Type B pancreatic cell (in vitro differentiated cells): ENCODE data around the gene HSPG2. TPM values are rescaled to one million over a fixed set of nuclear protein-coding genes. Genes with fewer than 3 reads are reported as not detected.

Experiments used
- DNase-seq: peaks from one replicate; pipeline ENCODE4 v3.0.0; 2021; ENCODE audit warnings: mixed read lengths; ENCODE audit not compliant: unreplicated experiment; ENCODE audit errors: extremely low spot score
- H3K27ac Mint-ChIP-seq: 2 replicates; pipeline ENCODE4 v1.8.0; 2021; ENCODE audit warnings: mild to moderate bottlenecking, mixed read lengths
- H3K27me3 Mint-ChIP-seq: 2 replicates; pipeline ENCODE4 v1.8.0; 2021; ENCODE audit warnings: mixed read lengths
- H3K36me3 Mint-ChIP-seq: 2 replicates; pipeline ENCODE4 v1.8.0; 2021; ENCODE audit warnings: mixed read lengths
- H3K4me1 Mint-ChIP-seq: one replicate; pipeline ENCODE4 v1.8.0; 2021; ENCODE audit warnings: mixed read lengths; ENCODE audit not compliant: unreplicated experiment
- H3K4me3 Mint-ChIP-seq: 2 replicates; pipeline ENCODE4 v1.8.0; 2021; ENCODE audit warnings: mild to moderate bottlenecking, mixed read lengths
- H3K9me3 Mint-ChIP-seq: 2 replicates; pipeline ENCODE4 v1.8.0; 2021; ENCODE audit warnings: mixed read lengths
- CTCF ChIP-seq: fragments of 200-600 bp; sonication (generic); conservative IDR thresholded peaks from 2 replicates; pipeline ENCODE4 v1.5.0; 2021; ENCODE audit warnings: antibody characterized with exemption, mild to moderate bottlenecking
- total RNA-seq: library from RNA; stranded (reverse); gene quantifications from 2 replicates; pipeline ENCODE4 v1.2.1, GENCODE V29; 2021; ENCODE audit warnings: low replicate concordance

Gene HSPG2
- total RNA-seq, 1 donor from 2014 or later, result 130 TPM

- H3K27me3 Mint-ChIP-seq, result no peaks in the 10 kb centered on the region
- H3K9me3 Mint-ChIP-seq, result no peaks in the 10 kb centered on the region
- no peak for DNase-seq
- H3K36me3 Mint-ChIP-seq, result no peaks in the 10 kb centered on the region
- no peak overlapping the region for H3K4me3 Mint-ChIP-seq
- no peak for TF ChIP-seq CTCF
- H3K27ac Mint-ChIP-seq, result no peak overlapping the region
- H3K4me1 Mint-ChIP-seq, result peaks cover 10% of the 10 kb centered on the region
These were observed 67.4 kb downstream of the HSPG2 start for GRCh38 chr1:21869620-21870121.

- no peak for TF ChIP-seq CTCF
- no peaks in the 10 kb centered on the region for H3K9me3 Mint-ChIP-seq
- H3K27ac Mint-ChIP-seq, result peak overlapping the region; percentile 13
- H3K27me3 Mint-ChIP-seq, result no peaks in the 10 kb centered on the region
- H3K4me1 Mint-ChIP-seq, result peaks cover 10% of the 10 kb centered on the region
- no peak overlapping the region for H3K4me3 Mint-ChIP-seq
- no peak for DNase-seq
- no peaks in the 10 kb centered on the region for H3K36me3 Mint-ChIP-seq
These were observed 68.1 kb downstream of the HSPG2 start for GRCh38 chr1:21868941-21869454.

GRCh38 chr1:21868482-21868881 lies 68.6 kb downstream of the HSPG2 start:
- TF ChIP-seq CTCF, result no peak
- Mint-ChIP-seq H3K4me1 (peaks cover 10% of the 10 kb centered on the region), H3K9me3 (no peaks in the 10 kb centered on the region), H3K36me3 (no peaks in the 10 kb centered on the region), H3K27me3 (no peaks in the 10 kb centered on the region), H3K27ac (no peak overlapping the region), H3K4me3 (no peak overlapping the region)
- no peak for DNase-seq

GRCh38 chr1:21867451-21867996 lies 69.6 kb downstream of the HSPG2 start:
- no peaks in the 10 kb centered on the region for H3K9me3 Mint-ChIP-seq
- peaks cover 10% of the 10 kb centered on the region for H3K4me1 Mint-ChIP-seq
- DNase-seq, result no peak
- no peaks in the 10 kb centered on the region for H3K36me3 Mint-ChIP-seq
- peak overlapping the region; percentile 42 for H3K27ac Mint-ChIP-seq
- no peak for TF ChIP-seq CTCF
- no peak overlapping the region for H3K4me3 Mint-ChIP-seq
- no peaks in the 10 kb centered on the region for H3K27me3 Mint-ChIP-seq

GRCh38 chr1:21866707-21867043 lies 70.4 kb downstream of the HSPG2 start:
- TF ChIP-seq CTCF, result no peak
- Mint-ChIP-seq H3K9me3 (no peaks in the 10 kb centered on the region), H3K36me3 (peaks cover 5% of the 10 kb centered on the region), H3K4me3 (no peak overlapping the region), H3K27ac (no peak overlapping the region), H3K4me1 (peaks cover 10% of the 10 kb centered on the region), H3K27me3 (no peaks in the 10 kb centered on the region)
- no peak for DNase-seq
